Rectal smooth muscle tissue (tissue), 1 donor: Measurements from ENCODE around the gene MIPEP.

ENCODE experiments used
- H3K27ac ChIP-seq: one replicate; pipeline ENCODE4 v1.7.0; 2013; ENCODE audit warnings: low read depth, low read length, inconsistent platforms
- H3K27me3 ChIP-seq: one replicate; pipeline ENCODE4 v1.7.0; 2013; ENCODE audit warnings: low read length; ENCODE audit not compliant: control insufficient read depth, insufficient read depth
- H3K36me3 ChIP-seq: one replicate; pipeline ENCODE4 v1.7.0; 2013; ENCODE audit warnings: low read length; ENCODE audit not compliant: control insufficient read depth, insufficient read depth
- H3K4me1 ChIP-seq: one replicate; pipeline ENCODE4 v1.7.0; 2013; ENCODE audit warnings: low read length; ENCODE audit not compliant: control insufficient read depth, insufficient read depth
- H3K4me3 ChIP-seq: one replicate; pipeline ENCODE4 v1.7.0; 2013; ENCODE audit warnings: low read length
- H3K9ac ChIP-seq: one replicate; pipeline ENCODE4 v1.7.0; 2013; ENCODE audit warnings: low read length

The MIPEP gene

GRCh38 chr13:23843436-23843835 is 45.8 kb downstream of the MIPEP start:
- Histone ChIP-seq H3K27me3 (no peaks in the 10 kb centered on the region), H3K9ac (no peak overlapping the region), H3K36me3 (peaks cover 2% of the 10 kb centered on the region), H3K27ac (no peak overlapping the region), H3K4me1 (no peaks in the 10 kb centered on the region), H3K4me3 (no peak overlapping the region)

- Histone ChIP-seq H3K27me3 (no peaks in the 10 kb centered on the region), H3K9ac (no peak overlapping the region), H3K36me3 (peaks cover 2% of the 10 kb centered on the region), H3K4me3 (no peak overlapping the region), H3K27ac (no peak overlapping the region), H3K4me1 (no peaks in the 10 kb centered on the region)
These were observed 46.8 kb downstream of the MIPEP start for GRCh38 chr13:23842406-23842805.

- Histone ChIP-seq H3K36me3 (peaks cover 1% of the 10 kb centered on the region), H3K27ac (no peak overlapping the region), H3K9ac (no peak overlapping the region), H3K4me3 (no peak overlapping the region), H3K4me1 (no peaks in the 10 kb centered on the region), H3K27me3 (no peaks in the 10 kb centered on the region)
These were observed 55.2 kb downstream of the MIPEP start for GRCh38 chr13:23833733-23834611.

GRCh38 chr13:23828866-23829265 is 60.3 kb downstream of the MIPEP start:
- H3K4me3 ChIP-seq: no peak overlapping the region

GRCh38 chr13:23828086-23828485 is 61.1 kb downstream of the MIPEP start:
- no peaks in the 10 kb centered on the region for H3K4me1 ChIP-seq
- H3K27me3 ChIP-seq: no peaks in the 10 kb centered on the region
- H3K9ac ChIP-seq: no peak overlapping the region
- H3K4me3 ChIP-seq: no peak overlapping the region
- H3K27ac ChIP-seq: no peak overlapping the region
- no peaks in the 10 kb centered on the region for H3K36me3 ChIP-seq

More at GRCh38 chr13:23828866-23829265, 60.3 kb downstream of the MIPEP start:
- H3K36me3 ChIP-seq: no peaks in the 10 kb centered on the region
- H3K9ac ChIP-seq: no peak overlapping the region
- no peaks in the 10 kb centered on the region for H3K4me1 ChIP-seq
- H3K27me3 ChIP-seq: no peaks in the 10 kb centered on the region
- no peak overlapping the region for H3K27ac ChIP-seq

GRCh38 chr13:23825179-23825578 is 64.0 kb downstream of the MIPEP start:
- H3K27me3 ChIP-seq: no peaks in the 10 kb centered on the region
- no peaks in the 10 kb centered on the region for H3K36me3 ChIP-seq
- H3K4me3 ChIP-seq: no peak overlapping the region
- H3K27ac ChIP-seq: no peak overlapping the region
- no peak overlapping the region for H3K9ac ChIP-seq
- no peaks in the 10 kb centered on the region for H3K4me1 ChIP-seq

- Histone ChIP-seq H3K4me3 (no peak overlapping the region), H3K9ac (no peak overlapping the region), H3K27ac (no peak overlapping the region), H3K27me3 (no peaks in the 10 kb centered on the region), H3K4me1 (no peaks in the 10 kb centered on the region), H3K36me3 (no peaks in the 10 kb centered on the region)
These were observed 64.8 kb downstream of the MIPEP start for GRCh38 chr13:23824371-23824770.

DNA sequence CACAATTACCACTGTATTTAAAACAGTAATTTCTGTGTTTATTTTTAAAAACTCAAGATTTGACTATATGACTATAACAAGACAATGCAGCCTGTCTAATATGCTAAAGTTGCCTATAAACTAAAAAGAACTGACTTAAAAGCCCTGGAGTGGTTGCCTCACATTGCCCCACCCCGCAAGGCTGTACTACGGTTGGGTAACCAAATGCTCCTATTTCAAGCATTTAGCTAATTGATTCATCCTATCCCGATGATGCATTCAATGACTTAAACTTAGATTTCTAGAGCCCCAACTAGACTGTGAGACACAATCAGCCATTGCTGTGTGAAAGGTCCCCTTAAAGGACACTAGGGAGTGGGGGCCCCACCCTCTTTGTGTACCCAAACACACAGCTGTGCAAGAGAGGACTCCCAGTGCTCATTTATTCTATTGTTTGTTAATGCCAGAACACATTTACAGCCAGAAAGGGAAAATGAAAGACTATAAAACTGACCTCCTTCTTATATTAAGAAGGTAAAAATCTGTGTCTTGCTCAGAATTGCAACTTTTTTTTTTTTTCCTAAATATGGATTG is 66.9 kb downstream of the MIPEP start:
- Histone ChIP-seq H3K4me1 (no peaks in the 10 kb centered on the region), H3K27ac (no peak overlapping the region), H3K36me3 (no peaks in the 10 kb centered on the region), H3K27me3 (no peaks in the 10 kb centered on the region), H3K9ac (no peak overlapping the region), H3K4me3 (no peak overlapping the region)

DNA sequence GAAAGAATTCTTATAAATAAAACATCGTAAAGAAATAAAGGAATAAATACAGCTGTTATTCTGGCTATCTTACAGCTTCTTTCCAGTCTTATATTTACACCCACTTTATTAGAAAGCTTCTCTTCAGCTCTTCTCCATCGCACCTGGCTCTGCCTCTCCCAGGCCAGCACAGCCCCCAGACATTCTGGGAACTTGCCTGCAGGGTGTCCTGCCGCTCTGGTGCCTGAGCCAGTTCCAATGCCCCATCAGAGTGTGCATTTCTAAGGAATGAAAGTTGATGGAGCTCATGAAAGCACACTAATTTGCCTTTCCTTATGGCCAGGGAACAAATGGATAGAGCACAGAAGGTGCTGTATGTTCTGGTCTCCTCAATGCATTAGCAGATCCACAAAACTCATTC is 68.7 kb downstream of the MIPEP start:
- H3K27ac ChIP-seq: no peak overlapping the region
- H3K27me3 ChIP-seq: no peaks in the 10 kb centered on the region
- H3K9ac ChIP-seq: no peak overlapping the region
- H3K36me3 ChIP-seq: no peaks in the 10 kb centered on the region
- no peaks in the 10 kb centered on the region for H3K4me1 ChIP-seq
- H3K4me3 ChIP-seq: no peak overlapping the region

GRCh38 chr13:23817830-23818229 is 71.4 kb downstream of the MIPEP start:
- Histone ChIP-seq H3K4me1 (no peaks in the 10 kb centered on the region), H3K4me3 (no peak overlapping the region), H3K9ac (no peak overlapping the region), H3K27ac (no peak overlapping the region), H3K36me3 (no peaks in the 10 kb centered on the region), H3K27me3 (no peaks in the 10 kb centered on the region)

DNA sequence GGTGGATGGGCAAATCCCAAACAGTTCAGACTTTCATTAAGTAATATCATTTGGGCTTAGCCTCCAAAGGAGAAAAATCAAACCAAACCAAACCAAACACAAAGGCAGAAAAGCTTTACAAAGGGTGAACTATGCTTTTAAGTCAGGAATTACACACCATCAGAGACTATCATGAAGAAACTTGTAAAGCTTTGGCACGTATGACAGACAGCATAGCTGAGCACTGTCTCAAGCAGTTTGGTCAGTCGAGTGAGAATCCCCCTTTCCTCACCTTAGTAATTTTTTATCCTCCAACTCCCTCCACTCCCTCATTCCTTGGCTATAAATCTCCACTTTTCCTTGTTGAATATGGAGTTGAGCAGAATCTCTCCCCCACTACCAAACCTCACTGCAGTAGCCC is 72.1 kb downstream of the MIPEP start:
- Histone ChIP-seq H3K4me3 (no peak overlapping the region), H3K36me3 (no peaks in the 10 kb centered on the region), H3K9ac (no peak overlapping the region), H3K4me1 (no peaks in the 10 kb centered on the region), H3K27me3 (no peaks in the 10 kb centered on the region), H3K27ac (no peak overlapping the region)

DNA sequence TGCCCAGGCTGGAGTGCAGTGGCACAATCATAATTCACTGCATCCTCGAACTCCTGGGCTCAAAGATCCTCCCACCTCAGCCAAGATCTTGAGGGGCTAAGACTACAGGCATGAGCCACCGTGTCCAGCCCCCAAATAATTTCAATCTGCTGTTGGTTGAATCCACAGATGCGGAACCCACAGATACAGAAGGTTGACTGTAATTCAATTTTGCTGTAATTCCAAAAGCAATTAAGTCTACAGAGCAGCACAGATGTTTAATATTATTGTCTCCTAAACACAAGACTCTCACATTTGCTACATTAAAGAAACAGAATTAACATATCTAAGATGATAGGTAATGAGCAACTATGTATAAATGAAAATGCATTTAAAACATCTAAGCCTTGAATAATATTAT is 75.6 kb downstream of the MIPEP start:
- Histone ChIP-seq H3K4me3 (no peak overlapping the region), H3K36me3 (no peaks in the 10 kb centered on the region), H3K9ac (no peak overlapping the region), H3K27ac (no peak overlapping the region), H3K4me1 (no peaks in the 10 kb centered on the region), H3K27me3 (no peaks in the 10 kb centered on the region)
